MCF 10A (cell line): ENCODE measurements around the gene ACTG2. TPM values are rescaled to one million over a fixed set of nuclear protein-coding genes. Genes with fewer than 3 reads are reported as not detected.

ENCODE experiments used
- BruUV-seq: library from RNA; stranded (reverse); fragments of 400-500 nt; replicated peaks from 2 replicates; lab custom pipeline; 2021; lab: Mats Ljungman, UMichigan
- CTCF ChIA-PET: fragments of 300-600 bp; sonication (Branson Sonifier 250); formaldehyde crosslinking; extraction: SDS; loops from one replicate; lab custom pipeline; 2021; ENCODE audit warnings: antibody characterized with exemption, inconsistent platforms; lab: Yijun Ruan, JAX
- POLR2A ChIA-PET: fragments of 300-600, 350-650 bp; sonication (Branson Sonifier 250); formaldehyde crosslinking; extraction: SDS; loops from one replicate; lab custom pipeline; 2020; ENCODE audit warnings: antibody characterized with exemption, inconsistent platforms; lab: Yijun Ruan, JAX
- DNase-seq: peaks from one replicate; pipeline ENCODE4 v3.0.0-alpha.2; 2018; ENCODE audit not compliant: unreplicated experiment
- H3K27ac Mint-ChIP-seq: one replicate; pipeline ENCODE4 v1.8.0; 2022; ENCODE audit warnings: mild to moderate bottlenecking, low read depth, mixed read lengths; ENCODE audit not compliant: unreplicated experiment
- H3K27me3 Mint-ChIP-seq: one replicate; pipeline ENCODE4 v1.8.0; 2022; ENCODE audit warnings: mixed read lengths; ENCODE audit not compliant: insufficient read depth, unreplicated experiment
- H3K36me3 Mint-ChIP-seq: one replicate; pipeline ENCODE4 v1.8.0; 2022; ENCODE audit warnings: mild to moderate bottlenecking, moderate library complexity, mixed read lengths; ENCODE audit not compliant: insufficient read depth, unreplicated experiment
- H3K4me1 Mint-ChIP-seq: one replicate; pipeline ENCODE4 v1.8.0; 2022; ENCODE audit warnings: mixed read lengths; ENCODE audit not compliant: insufficient read depth, unreplicated experiment
- H3K4me3 Mint-ChIP-seq: one replicate; pipeline ENCODE4 v1.8.0; 2022; ENCODE audit warnings: mild to moderate bottlenecking, moderate library complexity, mixed read lengths; ENCODE audit not compliant: unreplicated experiment
- H3K9me3 Mint-ChIP-seq: one replicate; pipeline ENCODE4 v1.8.0; 2022; ENCODE audit warnings: mixed read lengths; ENCODE audit not compliant: unreplicated experiment
- CTCF ChIP-seq: fragments of 200-600 bp; IDR thresholded peaks from one replicate; pipeline ENCODE4 v1.8.0; 2022; ENCODE audit warnings: antibody characterized with exemption, mild to moderate bottlenecking; ENCODE audit not compliant: unreplicated experiment
- intact Hi-C: fragments of 100-400 bp; cut with micrococcal nuclease; formaldehyde crosslinking; loops from 2 replicates; pipeline ENCODE4 v1.14.1; 2022
- total RNA-seq: library from RNA; stranded (reverse); gene quantifications from 2 replicates; pipeline ENCODE4 v1.2.3, GENCODE V29; 2022

Gene ACTG2
- total RNA-seq, 1 experiment from 2014 or later, result not detected

- no peak for TF ChIP-seq CTCF
- H3K27ac Mint-ChIP-seq, result no peak overlapping the region
- ChIA-PET CTCF (interaction anchor here (0.7 kb wide), 1 partner anchor 10 kb away, joined by 4 read pairs; no protein-coding TSS in a partner anchor), POLR2A (no interaction called here)
- no peak for DNase-seq
- no TSS peak for BruUV-seq
- no peak overlapping the region for H3K4me3 Mint-ChIP-seq
- H3K27me3 Mint-ChIP-seq, result no peaks in the 10 kb centered on the region
- no peaks in the 10 kb centered on the region for H3K9me3 Mint-ChIP-seq
- no peaks in the 10 kb centered on the region for H3K36me3 Mint-ChIP-seq
- intact Hi-C loops, result no loop called here
- no peaks in the 10 kb centered on the region for H3K4me1 Mint-ChIP-seq
These were observed 22.7 kb downstream of the ACTG2 start for GRCh38 chr2:73915437-73915993.

- no peaks in the 10 kb centered on the region for H3K27me3 Mint-ChIP-seq
- H3K27ac Mint-ChIP-seq, result no peak overlapping the region
These were observed 23.9 kb downstream of the ACTG2 start for GRCh38 chr2:73916666-73917065.

GRCh38 chr2:73917296-73917695 lies 24.5 kb downstream of the ACTG2 start:
- Mint-ChIP-seq H3K4me1 (no peaks in the 10 kb centered on the region), H3K27me3 (no peaks in the 10 kb centered on the region), H3K27ac (no peak overlapping the region), H3K4me3 (no peak overlapping the region), H3K9me3 (no peaks in the 10 kb centered on the region), H3K36me3 (no peaks in the 10 kb centered on the region)
- intact Hi-C loops, result no loop called here
- TF ChIP-seq CTCF, result no peak
- no peak for DNase-seq
- POLR2A ChIA-PET, result interaction anchor here (0.8 to 0.9 kb wide), 2 partner anchors 8 to 10 kb away, joined by 3 read pairs; no protein-coding TSS in a partner anchor
- no TSS peak for BruUV-seq
- CTCF ChIA-PET, result interaction anchor here (0.6 kb wide), 1 partner anchor 69 kb away, joined by 3 read pairs; no protein-coding TSS in a partner anchor

More at GRCh38 chr2:73916666-73917065, 23.9 kb downstream of the ACTG2 start:
- no peak for TF ChIP-seq CTCF
- Mint-ChIP-seq H3K36me3 (no peaks in the 10 kb centered on the region), H3K4me1 (no peaks in the 10 kb centered on the region), H3K9me3 (no peaks in the 10 kb centered on the region), H3K4me3 (no peak overlapping the region)
- no TSS peak for BruUV-seq
- ChIA-PET POLR2A (interaction anchor here (0.8 to 0.9 kb wide), 2 partner anchors 9 to 10 kb away, joined by 3 read pairs; no protein-coding TSS in a partner anchor), CTCF (interaction anchor here (0.6 to 0.9 kb wide), 3 partner anchors 9 to 69 kb away, joined by 3 read pairs; no protein-coding TSS in a partner anchor)
- intact Hi-C loops, result no loop called here
- no peak for DNase-seq

- intact Hi-C loops, result no loop called here
- BruUV-seq, result no TSS peak
- Mint-ChIP-seq H3K4me1 (no peaks in the 10 kb centered on the region), H3K27ac (no peak overlapping the region), H3K4me3 (no peak overlapping the region), H3K27me3 (no peaks in the 10 kb centered on the region), H3K36me3 (no peaks in the 10 kb centered on the region), H3K9me3 (no peaks in the 10 kb centered on the region)
- ChIA-PET POLR2A (interaction anchor here (0.9 kb wide), 1 partner anchor 9 kb away, joined by 3 read pairs; no protein-coding TSS in a partner anchor), CTCF (interaction anchor here (0.5 kb wide), 1 partner anchor 92 kb away, joined by 3 read pairs; no protein-coding TSS in a partner anchor)
- DNase-seq, result no peak
- no peak for TF ChIP-seq CTCF
These were observed 24.9 kb downstream of the ACTG2 start for GRCh38 chr2:73917696-73918207.
